ENCODE results near the gene HEXIM1.
"Not testable (repeated sequence)": the region's sequence is repeated elsewhere in the genome, so short reads cannot be mapped to it uniquely, and the experiment has no call there.

Gene HEXIM1

DNA sequence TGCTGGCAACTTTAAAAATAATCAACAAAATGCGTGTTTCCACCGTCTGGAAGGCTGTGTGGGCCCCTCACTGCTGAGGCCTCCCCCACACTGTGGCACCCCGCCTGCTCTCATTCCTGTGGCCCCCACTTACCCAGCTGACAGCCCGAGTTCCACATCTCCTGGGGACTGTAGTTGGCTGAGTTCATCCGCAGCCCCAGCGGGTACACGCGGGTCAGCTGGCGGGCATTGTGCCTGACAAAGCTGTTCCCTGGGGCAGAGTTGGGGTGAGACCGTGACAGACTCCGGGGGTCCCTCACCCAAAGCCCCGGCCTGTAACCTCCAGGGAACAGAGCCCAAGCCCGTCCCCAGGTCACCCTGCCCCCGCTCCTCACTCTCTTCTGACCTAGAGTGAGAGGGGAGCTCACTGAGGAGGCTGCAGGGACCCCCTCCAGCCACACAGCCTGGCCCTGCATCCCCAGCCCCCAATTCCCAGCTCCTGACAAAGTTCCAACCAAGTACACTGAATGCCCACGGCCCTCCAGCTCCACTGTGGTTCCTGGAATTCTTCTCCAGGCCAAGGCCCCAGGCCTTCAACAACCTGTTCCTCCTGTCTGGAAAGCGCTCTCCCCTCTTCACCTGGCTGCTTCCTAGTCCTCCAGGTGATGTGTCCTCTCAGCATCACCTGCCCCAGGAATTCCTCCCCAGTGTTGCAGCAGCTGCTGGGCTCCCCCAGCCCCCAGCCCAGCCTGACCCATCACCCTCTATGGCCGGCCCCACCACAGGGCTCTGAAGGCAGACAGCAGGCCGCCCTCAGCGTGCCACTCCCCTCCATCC, 34.0 kb upstream of the HEXIM1 start:
- DNase-seq, result no peak

GRCh38 chr17:45115015-45115625, 33.2 kb upstream of the HEXIM1 start:
- no peak for DNase-seq

GRCh38 chr17:45115871-45116270, 32.4 kb upstream of the HEXIM1 start:
- no peak for DNase-seq

DNA sequence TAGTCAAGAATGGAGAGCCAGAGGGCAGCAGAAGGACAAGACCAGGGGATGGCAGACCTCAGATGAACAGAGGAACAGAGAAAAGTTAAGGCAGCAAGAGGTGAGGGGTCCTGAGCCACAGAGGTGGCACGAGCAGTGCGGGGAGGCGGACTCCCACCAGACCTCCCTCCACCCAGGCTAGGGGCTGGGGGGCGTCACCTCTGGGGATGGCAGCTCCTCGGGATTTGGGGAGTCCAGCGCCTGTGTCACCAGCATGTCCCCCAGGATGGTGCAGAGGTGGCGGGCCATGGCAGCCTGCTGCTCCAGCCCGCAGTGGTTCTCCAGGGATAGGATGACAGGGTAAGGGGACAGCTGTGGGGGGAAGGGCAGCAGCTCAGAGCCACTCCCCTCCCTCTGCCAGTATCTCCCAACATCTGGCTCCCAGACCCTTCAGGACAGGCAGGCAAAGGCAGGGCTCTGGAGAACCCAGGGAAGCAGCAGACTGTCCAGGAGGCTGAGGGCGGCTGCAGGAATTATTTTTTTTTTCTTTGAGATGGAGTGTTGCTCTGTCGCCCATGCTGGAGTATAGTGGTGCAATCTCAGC, 31.8 kb upstream of the HEXIM1 start:
- DNase-seq, result no peak

DNA sequence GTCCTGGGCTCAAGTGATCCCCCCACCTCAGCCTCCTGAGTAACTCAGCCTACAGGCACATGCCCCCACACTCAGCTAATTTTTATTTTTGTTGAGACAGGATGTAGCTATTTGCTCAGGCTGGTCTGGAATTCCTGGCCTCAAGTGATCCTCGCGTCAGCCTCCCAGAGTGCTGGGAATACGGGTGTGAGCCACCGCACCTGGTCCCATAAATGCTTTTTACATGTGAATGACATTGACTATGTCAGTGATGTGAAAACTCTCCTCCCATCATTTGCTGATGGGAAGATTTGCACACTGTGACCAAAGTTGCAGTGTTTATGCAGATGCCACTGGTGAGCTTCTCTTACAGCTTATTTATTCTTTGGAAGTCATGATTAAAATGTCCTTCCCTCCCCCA, 30.9 kb upstream of the HEXIM1 start:
- DNase-seq, result no peak

GRCh38 chr17:45117848-45118646, 30.2 kb upstream of the HEXIM1 start:
- no peak for DNase-seq

DNA sequence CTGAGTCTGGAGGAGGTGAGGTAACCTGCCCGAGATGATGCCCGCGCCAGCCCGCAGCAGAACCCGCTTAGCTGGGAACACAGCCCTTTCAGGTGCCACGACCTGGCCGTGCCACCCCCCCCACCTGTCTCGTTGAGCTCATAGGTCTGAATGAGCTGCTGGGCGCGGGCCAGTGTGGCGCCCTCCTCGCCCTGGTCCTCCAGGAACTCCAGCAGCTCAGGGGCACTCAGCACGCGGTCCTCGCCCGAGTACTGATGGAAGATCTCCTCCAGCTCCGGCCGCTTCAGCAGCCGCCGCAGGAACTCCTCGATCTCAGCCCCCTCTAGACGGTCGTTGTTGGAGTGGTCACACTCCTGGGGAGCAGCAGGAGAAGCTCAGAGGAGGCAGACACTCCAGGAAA, 29.6 kb upstream of the HEXIM1 start:
- no peak for DNase-seq

- DNase-seq, result no peak
Observed at GRCh38 chr17:45119964-45120363, 28.3 kb upstream of the HEXIM1 start.

- no peak for DNase-seq
Observed at GRCh38 chr17:45120558-45120957, 27.7 kb upstream of the HEXIM1 start.

DNA sequence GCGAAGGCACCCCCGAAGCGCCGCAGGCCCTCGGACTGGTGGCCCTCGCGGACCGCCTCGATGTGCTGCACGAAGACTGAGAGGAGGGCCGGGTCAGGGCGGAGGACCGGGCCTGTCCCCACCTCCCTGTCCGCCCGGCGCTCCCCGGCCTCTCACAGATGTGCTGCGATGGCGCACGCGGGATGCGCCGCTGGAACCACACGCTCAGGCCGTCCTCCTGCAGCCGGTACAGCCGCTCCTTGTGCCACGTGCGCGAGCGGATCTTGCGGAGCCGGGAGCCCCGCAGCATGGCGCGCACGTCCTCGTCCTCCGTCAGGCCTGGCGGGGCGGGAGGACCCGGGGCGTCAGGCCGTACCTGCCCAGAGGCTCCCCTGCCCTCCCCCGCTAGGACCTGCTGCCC, 27.2 kb upstream of the HEXIM1 start:
- DNase-seq, result no peak

- DNase-seq, result no peak
Observed at GRCh38 chr17:45123076-45123770, 25.1 kb upstream of the HEXIM1 start.

- peak; percentile 12 for DNase-seq
Observed at GRCh38 chr17:45123930-45124796, 24.1 kb upstream of the HEXIM1 start.

DNA sequence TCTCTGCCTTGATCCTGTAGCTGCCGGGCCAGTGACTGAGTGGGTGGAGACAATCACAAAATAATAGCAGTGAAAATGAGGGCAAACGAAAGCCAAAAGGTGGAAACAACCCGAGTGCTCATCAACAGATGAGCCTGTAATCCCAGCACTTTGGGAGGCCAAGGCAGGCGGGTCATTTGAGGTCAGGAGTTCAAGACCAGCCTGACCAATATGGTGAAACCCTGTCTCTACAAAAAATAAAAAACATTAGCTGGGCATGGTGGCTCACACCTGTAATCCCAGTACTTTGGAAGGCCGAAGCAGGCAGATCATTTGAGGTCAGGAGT, 23.5 kb upstream of the HEXIM1 start:
- DNase-seq, result not testable (repeated sequence)

GRCh38 chr17:45125509-45125908, 22.8 kb upstream of the HEXIM1 start:
- no peak for DNase-seq

GRCh38 chr17:45127207-45127547, 21.1 kb upstream of the HEXIM1 start:
- DNase-seq, result no peak

DNA sequence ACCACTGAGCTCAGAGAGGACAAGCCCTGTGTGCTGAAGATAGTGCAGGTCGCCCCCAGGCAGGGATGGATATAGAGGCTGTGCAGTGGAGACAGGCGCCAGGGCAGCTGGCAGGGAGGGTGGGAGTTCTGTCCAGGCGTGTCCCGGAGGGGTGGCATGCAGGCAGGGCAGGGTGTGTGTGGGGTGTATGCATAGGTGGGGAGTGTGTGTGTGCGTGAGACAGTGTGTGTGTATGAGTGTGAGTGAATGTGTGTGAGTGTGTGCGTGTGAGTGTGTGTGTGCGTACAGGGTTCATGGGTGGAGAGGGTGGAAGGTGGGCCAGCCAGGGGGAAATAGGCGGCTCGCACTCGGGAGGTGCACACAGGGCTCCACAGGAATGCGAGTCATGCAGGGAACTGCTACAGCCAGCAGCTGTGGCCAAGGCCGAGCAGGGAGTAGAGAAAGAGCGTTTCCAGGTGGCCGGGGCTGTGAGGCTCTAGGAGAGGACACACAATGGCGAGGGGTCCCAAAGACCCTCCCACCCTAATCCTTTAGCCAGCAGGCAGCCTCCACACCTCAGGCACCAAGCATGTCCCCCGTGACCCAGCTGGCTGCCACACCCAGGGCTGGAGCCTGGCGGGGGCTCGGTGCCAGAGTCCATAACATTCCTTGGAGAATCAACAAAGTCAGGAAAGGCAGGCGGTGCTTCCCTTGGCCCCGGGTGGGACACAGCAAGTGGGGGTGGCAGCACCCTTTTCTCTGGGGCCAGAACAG, 20.6 kb upstream of the HEXIM1 start:
- DNase-seq, result no peak

DNA sequence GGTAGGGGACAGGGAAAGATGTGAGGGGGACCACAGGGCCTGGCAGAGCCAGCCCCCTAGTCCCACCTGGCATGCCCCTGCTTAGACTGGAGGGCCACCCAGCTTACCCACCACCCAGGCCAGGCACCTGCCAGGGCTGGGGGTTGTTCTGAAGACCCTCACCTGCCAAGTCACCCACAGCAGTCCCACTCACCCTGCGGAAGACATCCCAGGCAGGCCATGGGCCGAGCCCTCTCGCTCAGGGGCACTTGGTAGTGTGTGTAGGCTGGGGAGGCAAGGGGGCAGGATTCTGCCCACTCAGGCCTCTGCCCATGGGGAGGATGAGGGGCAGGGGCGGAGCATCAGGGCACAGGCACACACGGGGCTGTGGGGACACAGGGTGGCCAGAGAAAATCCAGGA, 19.9 kb upstream of the HEXIM1 start:
- DNase-seq, result no peak

GRCh38 chr17:45128989-45129388, 19.3 kb upstream of the HEXIM1 start:
- DNase-seq, result no peak

DNA sequence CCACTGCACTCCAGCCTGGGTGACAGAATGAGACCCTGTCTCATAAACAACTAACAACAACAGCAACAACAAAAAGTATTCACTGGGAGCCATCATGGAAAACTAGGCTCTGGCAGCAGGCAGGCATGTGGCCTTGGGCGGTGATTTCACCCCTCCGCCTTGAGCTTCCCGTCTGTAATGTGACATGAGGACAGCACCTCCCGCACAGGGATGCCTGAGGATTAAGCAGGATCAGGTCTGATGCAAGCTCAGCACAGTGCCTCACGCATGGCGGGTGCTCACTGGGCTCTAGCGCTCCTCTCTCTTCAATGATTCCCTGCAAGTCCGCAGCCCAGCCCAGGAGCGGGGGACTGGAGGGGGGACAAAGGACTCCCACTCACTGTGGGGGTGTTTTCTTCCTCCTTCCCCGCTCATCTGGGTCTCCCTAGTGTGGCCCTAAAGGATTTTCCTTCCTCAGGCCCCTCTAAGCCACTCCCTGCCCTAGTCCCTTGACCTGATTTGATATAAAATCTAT, 18.8 kb upstream of the HEXIM1 start:
- DNase-seq, result no peak

DNA sequence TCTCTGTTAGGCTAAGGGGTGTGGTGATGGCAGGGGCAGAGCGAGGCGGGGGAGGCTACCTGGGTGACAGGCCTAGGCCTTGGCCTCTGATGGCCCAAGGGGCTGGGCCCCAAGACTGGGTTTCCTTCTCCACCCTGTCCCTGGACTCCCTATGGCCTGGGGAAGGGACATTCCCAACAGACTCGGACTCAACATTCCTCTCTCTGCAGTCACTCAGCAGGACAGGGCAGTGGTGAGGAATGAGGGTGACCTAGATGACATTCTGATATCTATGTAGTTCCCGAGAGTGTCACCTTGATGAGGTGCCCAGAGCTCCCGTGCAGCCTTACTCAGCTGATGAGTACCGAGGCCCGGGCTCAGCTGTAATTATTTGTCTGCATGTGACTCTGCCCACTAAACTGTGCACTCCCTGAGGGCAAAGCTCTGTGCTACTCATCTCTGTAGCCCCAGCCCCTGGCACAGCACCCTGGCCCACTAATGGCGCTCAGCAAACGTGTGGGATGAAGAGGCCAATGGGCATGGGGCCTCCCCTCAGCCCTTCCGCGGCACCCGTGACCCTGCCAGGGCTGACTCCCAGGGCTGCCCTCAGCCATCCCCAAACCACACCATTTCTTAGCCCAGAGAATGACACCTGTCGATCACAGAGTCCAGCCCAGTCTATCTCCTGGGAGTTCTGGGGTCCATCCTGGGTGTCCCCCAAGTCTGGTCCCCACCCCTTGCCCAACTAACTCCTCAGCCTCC, 18.2 kb upstream of the HEXIM1 start:
- DNase-seq, result no peak

Measured in CD4-positive, alpha-beta T cell treated with Interleukin-17A for 1 hour (primary cell).